Neural crest cell (in vitro differentiated cells): Measurements from ENCODE around the gene MRPL36. TPM values are rescaled to one million over a fixed set of nuclear protein-coding genes. Genes with fewer than 3 reads are reported as not detected.
"Not testable (repeated sequence)": the region's sequence is repeated elsewhere in the genome, so short reads cannot be mapped to it uniquely, and the experiment has no call there.

Experiments used
- DNase-seq: peaks from one replicate; pipeline ENCODE4 v3.0.0; 2021; ENCODE audit warnings: low read depth, mixed read lengths, low spot score
- H3K27ac Mint-ChIP-seq: one replicate; pipeline ENCODE4 v1.8.0; 2021; ENCODE audit warnings: mild to moderate bottlenecking, mixed read lengths; ENCODE audit not compliant: unreplicated experiment
- H3K27me3 Mint-ChIP-seq: 2 replicates; pipeline ENCODE4 v1.8.0; 2021; ENCODE audit warnings: low read depth, mild to moderate bottlenecking, mixed read lengths
- H3K36me3 Mint-ChIP-seq: 2 replicates; pipeline ENCODE4 v1.8.0; 2021; ENCODE audit warnings: low read depth, mild to moderate bottlenecking, mixed read lengths
- H3K4me1 Mint-ChIP-seq: 2 replicates; pipeline ENCODE4 v1.8.0; 2021; ENCODE audit warnings: mixed read lengths
- H3K4me3 Mint-ChIP-seq: one replicate; pipeline ENCODE4 v1.8.0; 2021; ENCODE audit warnings: mild to moderate bottlenecking, mixed read lengths
- H3K9me3 Mint-ChIP-seq: 2 replicates; pipeline ENCODE4 v1.8.0; 2021; ENCODE audit warnings: mixed read lengths
- CTCF ChIP-seq: fragments of 200-600 bp; sonication (generic); conservative IDR thresholded peaks from 2 replicates; pipeline ENCODE4 v1.5.0; 2021; ENCODE audit warnings: antibody characterized with exemption, mild to moderate bottlenecking
- total RNA-seq: library from RNA; stranded (reverse); gene quantifications from 2 replicates; pipeline ENCODE4 v1.2.1, GENCODE V29; 2021

Gene MRPL36
- total RNA-seq, 1 donor from 2014 or later, result 50.8 TPM

GRCh38 chr5:1793301-1793740 is 6.3 kb downstream of the MRPL36 start:
- Mint-ChIP-seq H3K4me1 (peaks cover 19% of the 10 kb centered on the region), H3K27me3 (no peaks in the 10 kb centered on the region), H3K36me3 (peaks cover 7% of the 10 kb centered on the region), H3K4me3 (peak overlapping the region; percentile 42), H3K9me3 (no peaks in the 10 kb centered on the region), H3K27ac (peak overlapping the region; percentile 35)
- no peak for TF ChIP-seq CTCF
- DNase-seq, result no peak

GRCh38 chr5:1792842-1793266 is 6.8 kb downstream of the MRPL36 start:
- no peak for TF ChIP-seq CTCF
- Mint-ChIP-seq H3K9me3 (no peaks in the 10 kb centered on the region), H3K36me3 (peaks cover 5% of the 10 kb centered on the region), H3K4me3 (peak overlapping the region; percentile 42), H3K27me3 (no peaks in the 10 kb centered on the region), H3K27ac (no peak overlapping the region), H3K4me1 (peaks cover 18% of the 10 kb centered on the region)
- no peak for DNase-seq

GRCh38 chr5:1791176-1791575 is 8.5 kb downstream of the MRPL36 start:
- Mint-ChIP-seq H3K4me1 (peaks cover 18% of the 10 kb centered on the region), H3K27ac (no peak overlapping the region), H3K4me3 (no peak overlapping the region), H3K27me3 (no peaks in the 10 kb centered on the region), H3K36me3 (peaks cover 3% of the 10 kb centered on the region), H3K9me3 (no peaks in the 10 kb centered on the region)
- no peak for DNase-seq
- TF ChIP-seq CTCF, result no peak

GRCh38 chr5:1789834-1790471 is 9.7 kb downstream of the MRPL36 start:
- H3K4me1 Mint-ChIP-seq, result peaks cover 18% of the 10 kb centered on the region
- DNase-seq, result no peak
- H3K27ac Mint-ChIP-seq, result peak overlapping the region; percentile 86

GRCh38 chr5:1789438-1789833 is 10.2 kb downstream of the MRPL36 start:
- not testable (repeated sequence) for DNase-seq, H3K36me3 Mint-ChIP-seq, H3K27ac Mint-ChIP-seq, H3K9me3 Mint-ChIP-seq, H3K27me3 Mint-ChIP-seq, H3K4me3 Mint-ChIP-seq
- H3K4me1 Mint-ChIP-seq, result peaks cover 18% of the 10 kb centered on the region

More at GRCh38 chr5:1789834-1790471, 9.7 kb downstream of the MRPL36 start:
- Mint-ChIP-seq H3K27me3 (no peaks in the 10 kb centered on the region), H3K9me3 (no peaks in the 10 kb centered on the region), H3K4me3 (no peak overlapping the region), H3K36me3 (no peaks in the 10 kb centered on the region)
- no peak for TF ChIP-seq CTCF

GRCh38 chr5:1788828-1789227 is 10.8 kb downstream of the MRPL36 start:
- H3K27ac Mint-ChIP-seq, result no peak overlapping the region
- H3K4me3 Mint-ChIP-seq, result no peak overlapping the region
- H3K9me3 Mint-ChIP-seq, result no peaks in the 10 kb centered on the region
- H3K36me3 Mint-ChIP-seq, result no peaks in the 10 kb centered on the region
- H3K27me3 Mint-ChIP-seq, result no peaks in the 10 kb centered on the region
- DNase-seq, result no peak
- H3K4me1 Mint-ChIP-seq, result peaks cover 18% of the 10 kb centered on the region
- TF ChIP-seq CTCF, result no peak
